Thymus (tissue), 11 donors: Measurements from ENCODE around the gene NCBP2. TPM values are rescaled to one million over a fixed set of nuclear protein-coding genes. Genes with fewer than 3 reads are reported as not detected.

Experiments
- DNase-seq, 9 donors: peaks; one replicate each; pipeline ENCODE4 v3.0.0-alpha.2; 2013; ENCODE audit warnings: low spot score in 9 of 9, low read depth in 6 of 9, missing footprints in 1 of 9
- H3K27ac ChIP-seq, 2 donors: one replicate each; pipeline ENCODE4 v1.5.1; 2013; ENCODE audit warnings: control low read depth in 1 of 2, low read depth in 1 of 2, low read length in 1 of 2, mild to moderate bottlenecking in 1 of 2, moderate library complexity in 1 of 2
- H3K27me3 ChIP-seq, 2 donors: one replicate each; pipeline ENCODE4 v1.5.1; 2013; ENCODE audit warnings: low read length in 1 of 2; ENCODE audit not compliant: control insufficient read depth in 2 of 2, insufficient read depth in 1 of 2
- H3K36me3 ChIP-seq, 2 donors: one replicate each; pipeline ENCODE4 v1.5.1; 2013; ENCODE audit warnings: low read length in 1 of 2, mild to moderate bottlenecking in 1 of 2, moderate library complexity in 1 of 2; ENCODE audit not compliant: control insufficient read depth in 2 of 2, insufficient read depth in 2 of 2
- H3K4me1 ChIP-seq, 2 donors: one replicate each; pipeline ENCODE4 v1.5.1; 2013; ENCODE audit warnings: low read length in 2 of 2; ENCODE audit not compliant: control insufficient read depth in 2 of 2, insufficient read depth in 2 of 2
- H3K4me3 ChIP-seq, 2 donors: one replicate each; pipeline ENCODE4 v1.5.1; 2013; ENCODE audit warnings: low read length in 2 of 2, control low read depth in 1 of 2, mild to moderate bottlenecking in 1 of 2
- H3K9me3 ChIP-seq, 2 donors: one replicate each; pipeline ENCODE4 v1.5.1; 2013; ENCODE audit warnings: low read length in 1 of 2, mild to moderate bottlenecking in 1 of 2; ENCODE audit not compliant: control insufficient read depth in 2 of 2, insufficient read depth in 1 of 2
- WGBS: extraction: QIAGEN DNeasy Blood & Tissue Kit; methylation state at CpG from one replicate; pipeline ENCODE4 v1.1.7; 2013; 5-methylcytosine and 5-hydroxymethylcytosine counted together
- polyA plus RNA-seq: library from polyadenylated mRNA; stranded (reverse); fragments of 200-250 nt; gene quantifications from one replicate; pipeline ENCODE4 v1.2.3, GENCODE V29; 2013
- total RNA-seq: library from RNA; stranded (reverse); fragments of 120-200 nt; gene quantifications from one replicate; pipeline ENCODE4 v1.2.4, GENCODE V29; 2013
- donor health status: healthy.

The NCBP2 gene
- total and polyA plus RNA-seq, 2 donors: 46.6 to 77.5 TPM

GRCh38 chr3:196985954-196986885 lies 43.9 kb upstream of the NCBP2 start:
- Histone ChIP-seq H3K36me3 (no peaks in the 10 kb centered on the region), H3K4me3 (no peak overlapping the region), H3K9me3 (peaks cover 0 to 10% of the 10 kb centered on the region in 2 donors), H3K4me1 (peaks cover 0 to 6% of the 10 kb centered on the region in 2 donors), H3K27me3 (no peaks in the 10 kb centered on the region), H3K27ac (no peak overlapping the region)
- 94% methylated on average over 9 of the region's 9 CpGs for WGBS
- DNase-seq: no peak

GRCh38 chr3:196985298-196985697 lies 43.0 kb upstream of the NCBP2 start:
- peaks cover 0 to 6% of the 10 kb centered on the region in 2 donors for H3K4me1 ChIP-seq
- no peak overlapping the region for H3K27ac ChIP-seq
- H3K9me3 ChIP-seq: peaks cover 0 to 10% of the 10 kb centered on the region in 2 donors
- DNase-seq: no peak
- H3K4me3 ChIP-seq: no peak overlapping the region
- H3K36me3 ChIP-seq: no peaks in the 10 kb centered on the region
- 94% methylated on average over 6 of the region's 6 CpGs for WGBS
- no peaks in the 10 kb centered on the region for H3K27me3 ChIP-seq

GRCh38 chr3:196983186-196983585 lies 40.9 kb upstream of the NCBP2 start:
- H3K9me3 ChIP-seq: peaks cover 0 to 12% of the 10 kb centered on the region in 2 donors
- H3K4me1 ChIP-seq: peaks cover 0 to 15% of the 10 kb centered on the region in 2 donors
- H3K4me3 ChIP-seq: no peak overlapping the region
- no peaks in the 10 kb centered on the region for H3K27me3 ChIP-seq
- WGBS: 86% methylated on average over 1 of the region's 1 CpG
- DNase-seq: no peak
- no peaks in the 10 kb centered on the region for H3K36me3 ChIP-seq
- no peak overlapping the region for H3K27ac ChIP-seq

GRCh38 chr3:196981657-196982056 lies 39.3 kb upstream of the NCBP2 start:
- peaks cover 0 to 16% of the 10 kb centered on the region in 2 donors for H3K4me1 ChIP-seq
- no peak for DNase-seq
- H3K9me3 ChIP-seq: peaks cover 0 to 12% of the 10 kb centered on the region in 2 donors
- no peaks in the 10 kb centered on the region for H3K36me3 ChIP-seq
- WGBS: 97% methylated on average over 13 of the region's 13 CpGs
- H3K27me3 ChIP-seq: no peaks in the 10 kb centered on the region
- H3K4me3 ChIP-seq: no peak overlapping the region
- no peak overlapping the region for H3K27ac ChIP-seq

- no peaks in the 10 kb centered on the region for H3K36me3 ChIP-seq
- peaks cover 0 to 12% of the 10 kb centered on the region in 2 donors for H3K9me3 ChIP-seq
- DNase-seq: no peak
- WGBS: 90% methylated on average over 10 of the region's 10 CpGs
- no peak overlapping the region for H3K4me3 ChIP-seq
- H3K4me1 ChIP-seq: peaks cover 0 to 19% of the 10 kb centered on the region in 2 donors
- no peak overlapping the region for H3K27ac ChIP-seq
- no peaks in the 10 kb centered on the region for H3K27me3 ChIP-seq
Observed at GRCh38 chr3:196979545-196979944, 37.2 kb upstream of the NCBP2 start.

GRCh38 chr3:196976941-196977340 lies 34.6 kb upstream of the NCBP2 start:
- H3K9me3 ChIP-seq: peaks cover 0 to 6% of the 10 kb centered on the region in 2 donors
- H3K4me3 ChIP-seq: no peak overlapping the region
- no peaks in the 10 kb centered on the region for H3K36me3 ChIP-seq
- no peak overlapping the region for H3K27ac ChIP-seq
- 55% methylated on average over 11 of the region's 11 CpGs for WGBS
- DNase-seq: peak in 1 of 9 donors; percentile 54
- H3K27me3 ChIP-seq: no peaks in the 10 kb centered on the region
- peaks cover 0 to 19% of the 10 kb centered on the region in 2 donors for H3K4me1 ChIP-seq

- peaks cover 0 to 12% of the 10 kb centered on the region in 2 donors for H3K27me3 ChIP-seq
- H3K36me3 ChIP-seq: no peaks in the 10 kb centered on the region
- 96% methylated on average over 4 of the region's 4 CpGs for WGBS
- DNase-seq: no peak
- H3K9me3 ChIP-seq: peaks cover 0 to 5% of the 10 kb centered on the region in 2 donors
- H3K4me3 ChIP-seq: no peak overlapping the region
- H3K4me1 ChIP-seq: peaks cover 0 to 20% of the 10 kb centered on the region in 2 donors
- H3K27ac ChIP-seq: no peak overlapping the region
Observed at GRCh38 chr3:196975349-196975748, 33.0 kb upstream of the NCBP2 start.

GRCh38 chr3:196974661-196975060 lies 32.3 kb upstream of the NCBP2 start:
- H3K9me3 ChIP-seq: peaks cover 0 to 3% of the 10 kb centered on the region in 2 donors
- peaks cover 0 to 25% of the 10 kb centered on the region in 2 donors for H3K4me1 ChIP-seq
- H3K27me3 ChIP-seq: peaks cover 0 to 16% of the 10 kb centered on the region in 2 donors
- no peaks in the 10 kb centered on the region for H3K36me3 ChIP-seq
- no peak for DNase-seq
- no peak overlapping the region for H3K27ac ChIP-seq
- WGBS: 97% methylated on average over 5 of the region's 5 CpGs
- H3K4me3 ChIP-seq: no peak overlapping the region

- Histone ChIP-seq H3K4me1 (peaks cover 5 to 27% of the 10 kb centered on the region in 2 donors), H3K27ac (no peak overlapping the region), H3K4me3 (no peak overlapping the region), H3K36me3 (no peaks in the 10 kb centered on the region), H3K9me3 (peaks cover 0 to 6% of the 10 kb centered on the region in 2 donors), H3K27me3 (peaks cover 0 to 43% of the 10 kb centered on the region in 2 donors)
- DNase-seq: no peak
- 91% methylated on average over 7 of the region's 7 CpGs for whole genome bisulfite sequencing
Observed at GRCh38 chr3:196971094-196971698, 28.9 kb upstream of the NCBP2 start.
